ENCODE data around the gene NUP107.

DNA sequence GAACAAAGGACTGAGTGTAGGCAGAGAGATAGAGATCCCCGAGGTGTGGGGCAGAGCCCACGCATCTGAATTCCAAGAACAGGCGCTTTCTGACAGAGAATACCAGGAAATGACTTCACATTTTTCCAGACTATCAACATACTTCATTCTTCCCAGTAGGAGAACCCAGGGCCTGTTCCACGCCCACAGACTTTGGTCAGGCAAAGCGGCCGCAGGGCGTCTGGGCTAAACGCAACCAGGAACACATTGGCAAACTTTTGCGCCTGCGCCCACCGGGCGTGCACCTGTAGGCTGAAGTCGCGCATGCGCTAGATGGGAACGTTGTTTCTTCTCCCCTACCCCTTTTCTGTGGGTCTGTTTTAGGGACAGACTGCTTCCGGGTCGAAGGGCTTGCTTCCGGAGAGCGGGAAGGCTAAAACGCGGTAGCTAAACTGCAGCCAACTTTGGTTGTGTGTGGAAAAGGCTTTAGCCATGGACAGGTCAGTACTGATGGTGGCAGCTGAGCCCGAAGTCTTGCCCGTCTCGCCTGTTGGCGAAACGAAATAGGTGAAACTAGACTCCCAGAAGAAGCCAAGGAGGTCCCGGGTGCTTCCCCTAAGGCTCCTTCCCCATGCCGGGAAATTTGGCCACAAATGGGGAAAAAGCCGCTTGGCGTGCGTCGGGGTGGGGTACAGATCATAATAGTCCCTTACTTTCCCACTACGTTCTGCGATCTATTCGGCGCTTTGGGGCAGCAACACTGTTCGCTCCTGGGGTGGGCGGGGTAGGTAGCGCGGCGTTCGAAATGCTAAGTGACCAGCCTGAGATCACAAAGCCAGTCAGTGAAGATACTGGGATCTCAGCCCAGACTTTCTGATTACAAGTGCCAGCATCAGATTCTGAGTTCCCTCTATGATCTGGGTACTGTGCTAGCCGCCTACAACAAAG, at the start of gene NUP107:
- TF ChIP-seq POLR2A (IDR thresholded peaks at IDR 0.05): peak in 1 of 2 donors; percentile 33
- TF ChIP-seq, protein P1, sequence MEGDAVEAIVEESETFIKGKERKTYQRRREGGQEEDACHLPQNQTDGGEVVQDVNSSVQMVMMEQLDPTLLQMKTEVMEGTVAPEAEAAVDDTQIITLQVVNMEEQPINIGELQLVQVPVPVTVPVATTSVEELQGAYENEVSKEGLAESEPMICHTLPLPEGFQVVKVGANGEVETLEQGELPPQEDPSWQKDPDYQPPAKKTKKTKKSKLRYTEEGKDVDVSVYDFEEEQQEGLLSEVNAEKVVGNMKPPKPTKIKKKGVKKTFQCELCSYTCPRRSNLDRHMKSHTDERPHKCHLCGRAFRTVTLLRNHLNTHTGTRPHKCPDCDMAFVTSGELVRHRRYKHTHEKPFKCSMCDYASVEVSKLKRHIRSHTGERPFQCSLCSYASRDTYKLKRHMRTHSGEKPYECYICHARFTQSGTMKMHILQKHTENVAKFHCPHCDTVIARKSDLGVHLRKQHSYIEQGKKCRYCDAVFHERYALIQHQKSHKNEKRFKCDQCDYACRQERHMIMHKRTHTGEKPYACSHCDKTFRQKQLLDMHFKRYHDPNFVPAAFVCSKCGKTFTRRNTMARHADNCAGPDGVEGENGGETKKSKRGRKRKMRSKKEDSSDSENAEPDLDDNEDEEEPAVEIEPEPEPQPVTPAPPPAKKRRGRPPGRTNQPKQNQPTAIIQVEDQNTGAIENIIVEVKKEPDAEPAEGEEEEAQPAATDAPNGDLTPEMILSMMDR (IDR thresholded peaks at IDR 0.05): peak in 1 of 4 experiments; percentile 38
- peak; percentile 57 to 88 (median 83) for TF ChIP-seq POLR2AphosphoS5 (IDR thresholded peaks at IDR 0.05)
- TF ChIP-seq EP300 (IDR thresholded peaks at IDR 0.05): peak in 1 of 4 donors; percentile 41

Measured in sigmoid colon (tissue), 4 donors.